HG03039 (cell line): ENCODE results near the gene TUBG1.

Experiments
- ATAC-seq: cut with Tn5 transposase; IDR thresholded peaks from one replicate; pipeline ENCODE4 v1.9.1; 2021; ENCODE audit warnings: mild to moderate bottlenecking, moderate library complexity; ENCODE audit not compliant: unreplicated experiment

TUBG1 gene

GRCh38 chr17:42609182-42609813 lies at the start of gene TUBG1, which contains the start of gene RETREG3:
TSS of gene TUBG1 (plus strand) at chr17:42609683. CDS start at chr17:42609738, 55 bp downstream.
TSS of gene RETREG3 (minus strand) at chr17:42609374. CDS start at chr17:42609324, 50 bp downstream.
- peak; percentile 83 for ATAC-seq

- no peak for ATAC-seq
Measured at GRCh38 chr17:42560246-42560645, 49.2 kb upstream of the TUBG1 start.

GRCh38 chr17:42561897-42562387 lies 47.5 kb upstream of the TUBG1 start, which contains the start of gene COASY:
TSS of gene COASY (plus strand) at chr17:42562148. CDS start at chr17:42562623, 475 bp downstream.
- no peak for ATAC-seq

GRCh38 chr17:42562388-42563142 lies 46.9 kb upstream of the TUBG1 start:
- no peak for ATAC-seq

GRCh38 chr17:42563143-42563509 lies 46.4 kb upstream of the TUBG1 start:
- no peak for ATAC-seq

- ATAC-seq = no peak
Measured at GRCh38 chr17:42563543-42563942, 45.9 kb upstream of the TUBG1 start.

- ATAC-seq = no peak
Measured at GRCh38 chr17:42563950-42564349, 45.5 kb upstream of the TUBG1 start.

GRCh38 chr17:42564815-42565522 lies 44.5 kb upstream of the TUBG1 start:
- no peak for ATAC-seq

GRCh38 chr17:42565523-42566214 lies 43.8 kb upstream of the TUBG1 start:
- no peak for ATAC-seq

- no peak for ATAC-seq
Measured at GRCh38 chr17:42566215-42566882, 43.1 kb upstream of the TUBG1 start.

GRCh38 chr17:42566883-42567573 lies 42.5 kb upstream of the TUBG1 start, which contains the start of gene MLX:
TSS of gene MLX (plus strand) at chr17:42567100. CDS start at chr17:42567125, 25 bp downstream.
- peak; percentile 43 for ATAC-seq

- ATAC-seq = no peak
Measured at GRCh38 chr17:42568341-42569111, 41.0 kb upstream of the TUBG1 start.

GRCh38 chr17:42571435-42572225 lies 37.9 kb upstream of the TUBG1 start:
- ATAC-seq = no peak

GRCh38 chr17:42573095-42573494 lies 36.4 kb upstream of the TUBG1 start:
- ATAC-seq = no peak

- no peak for ATAC-seq
Measured at GRCh38 chr17:42574463-42574862, 35.0 kb upstream of the TUBG1 start.

- ATAC-seq = no peak
Measured at GRCh38 chr17:42577140-42577531, 32.3 kb upstream of the TUBG1 start.

GRCh38 chr17:42577532-42578281 lies 31.8 kb upstream of the TUBG1 start, which contains the start of gene PSMC3IP:
TSS of gene PSMC3IP (minus strand) at chr17:42577729. CDS start at chr17:42577686, 43 bp downstream.
- ATAC-seq = peak; percentile 51
